DND-41 (cell line): ENCODE measurements around the gene CD4.

ENCODE experiments used
- CTCF ChIP-seq: IDR thresholded peaks from 2 replicates; pipeline ENCODE4 v1.5.1; 2012; ENCODE audit warnings: borderline replicate concordance, low read length, moderate library complexity, mild to moderate bottlenecking; ENCODE audit not compliant: poor library complexity, severe bottlenecking; ENCODE audit errors: extremely low read depth
- EZH2 ChIP-seq: IDR thresholded peaks from 3 replicates; pipeline ENCODE4 v1.6.1; 2012; ENCODE audit warnings: borderline replicate concordance, low read depth, mild to moderate bottlenecking, moderate library complexity, low read length, inconsistent platforms; ENCODE audit not compliant: severe bottlenecking

GRCh38 chr12:6791931-6792520, 2.7 kb downstream of the CD4 start:
- no peak for TF ChIP-seq CTCF
- no peak for TF ChIP-seq EZH2
